GM12874 (cell line): ENCODE data around the gene PLXNA4.

Experiments
- TF ChIP-seq, protein P1 (sequence below): IDR thresholded peaks from 2 replicates; pipeline ENCODE4 v1.5.1; 2011; ENCODE audit warnings: low read depth, mild to moderate bottlenecking, control low read depth, low read length, moderate library complexity; ENCODE audit not compliant: insufficient read depth

PLXNA4 gene

GRCh38 chr7:132509643-132510042 is 66.6 kb downstream of the PLXNA4 start:
- TF ChIP-seq, protein P1, sequence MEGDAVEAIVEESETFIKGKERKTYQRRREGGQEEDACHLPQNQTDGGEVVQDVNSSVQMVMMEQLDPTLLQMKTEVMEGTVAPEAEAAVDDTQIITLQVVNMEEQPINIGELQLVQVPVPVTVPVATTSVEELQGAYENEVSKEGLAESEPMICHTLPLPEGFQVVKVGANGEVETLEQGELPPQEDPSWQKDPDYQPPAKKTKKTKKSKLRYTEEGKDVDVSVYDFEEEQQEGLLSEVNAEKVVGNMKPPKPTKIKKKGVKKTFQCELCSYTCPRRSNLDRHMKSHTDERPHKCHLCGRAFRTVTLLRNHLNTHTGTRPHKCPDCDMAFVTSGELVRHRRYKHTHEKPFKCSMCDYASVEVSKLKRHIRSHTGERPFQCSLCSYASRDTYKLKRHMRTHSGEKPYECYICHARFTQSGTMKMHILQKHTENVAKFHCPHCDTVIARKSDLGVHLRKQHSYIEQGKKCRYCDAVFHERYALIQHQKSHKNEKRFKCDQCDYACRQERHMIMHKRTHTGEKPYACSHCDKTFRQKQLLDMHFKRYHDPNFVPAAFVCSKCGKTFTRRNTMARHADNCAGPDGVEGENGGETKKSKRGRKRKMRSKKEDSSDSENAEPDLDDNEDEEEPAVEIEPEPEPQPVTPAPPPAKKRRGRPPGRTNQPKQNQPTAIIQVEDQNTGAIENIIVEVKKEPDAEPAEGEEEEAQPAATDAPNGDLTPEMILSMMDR: no peak

- TF ChIP-seq, protein P1: no peak
Observed at GRCh38 chr7:132508724-132509353, 67.4 kb downstream of the PLXNA4 start.

DNA sequence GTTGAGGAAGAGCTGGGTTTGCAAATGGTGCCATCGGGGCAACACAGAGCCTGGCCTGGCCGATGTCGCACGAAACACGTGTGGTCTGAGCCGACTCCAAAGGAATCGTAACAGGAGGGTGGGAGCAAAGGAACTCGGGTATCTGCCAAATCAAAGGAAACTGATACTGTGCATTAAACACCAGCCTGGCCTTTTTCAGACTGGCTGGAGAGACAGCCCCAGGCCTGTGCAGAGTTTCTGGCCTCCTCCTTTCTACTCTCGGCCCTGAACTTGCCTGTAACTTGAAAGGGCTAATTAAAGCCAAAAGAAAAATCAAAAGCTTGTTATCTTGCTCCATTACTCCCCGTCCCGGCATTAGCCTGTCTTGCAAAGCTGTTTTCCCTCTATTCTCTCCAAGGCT is 71.4 kb downstream of the PLXNA4 start:
- TF ChIP-seq, protein P1: no peak

DNA sequence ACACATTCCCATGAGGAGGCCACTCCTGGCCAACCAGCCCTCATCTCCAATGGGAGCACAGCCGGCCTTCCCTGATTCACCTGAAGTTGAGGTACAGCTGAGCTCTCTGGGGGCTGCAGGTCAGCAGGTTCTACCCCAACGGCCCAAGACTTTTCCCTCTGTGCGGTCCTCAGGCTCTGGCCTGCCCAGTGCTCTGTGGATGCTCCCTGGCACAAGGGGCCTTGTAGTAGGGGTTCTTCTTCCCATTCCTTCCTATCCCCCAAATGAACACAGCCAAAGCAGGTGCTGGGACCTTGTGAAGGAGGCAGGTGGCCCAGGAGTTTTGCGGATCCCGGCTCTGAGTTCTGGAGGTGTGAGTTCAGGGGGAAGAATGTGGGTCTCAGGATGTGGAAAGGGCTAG is 72.2 kb downstream of the PLXNA4 start:
- TF ChIP-seq, protein P1: no peak

DNA sequence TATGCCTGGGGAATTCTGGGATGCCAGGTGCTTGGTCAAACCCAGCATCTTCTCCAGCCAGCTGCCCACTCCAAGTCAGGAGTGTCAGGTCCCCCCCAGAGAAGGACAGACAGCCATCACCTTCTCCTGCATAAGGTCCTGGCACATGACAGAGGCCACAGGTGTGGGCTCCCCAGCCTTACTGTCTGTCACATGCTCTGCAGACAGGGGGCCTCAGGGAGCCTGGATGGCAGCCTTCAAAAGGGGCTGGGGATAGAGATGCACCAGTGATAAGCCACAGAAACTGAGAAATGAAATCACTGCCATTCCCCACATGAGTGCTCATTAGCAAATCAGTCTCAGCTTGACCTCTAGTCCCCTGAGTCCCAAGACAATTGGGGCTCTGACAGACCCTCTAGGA is 72.9 kb downstream of the PLXNA4 start:
- TF ChIP-seq, protein P1: no peak

DNA sequence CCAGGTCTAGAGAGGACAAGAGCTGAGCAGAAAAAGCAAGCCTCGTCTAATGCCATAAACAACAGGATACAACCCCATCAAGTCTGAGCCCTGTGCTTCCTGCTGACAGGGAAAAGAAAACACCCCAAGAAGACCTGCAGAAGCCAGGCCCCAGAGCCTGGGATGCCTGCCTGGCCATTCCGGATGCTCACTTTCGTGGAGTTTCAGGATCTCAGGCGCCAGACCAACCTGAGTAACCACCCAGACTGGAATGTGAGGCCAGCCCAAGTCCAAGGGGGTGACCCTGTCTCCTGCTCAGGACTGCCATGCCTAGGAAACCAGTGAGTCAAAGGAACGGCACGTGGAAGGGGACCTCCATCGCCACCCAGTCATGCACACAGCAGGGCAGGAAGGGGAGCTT is 74.3 kb downstream of the PLXNA4 start:
- TF ChIP-seq, protein P1: no peak

GRCh38 chr7:132500727-132501440 is 75.4 kb downstream of the PLXNA4 start:
- TF ChIP-seq, protein P1: no peak
